ENCODE data around the gene RHO. TPM values are rescaled to one million over a fixed set of nuclear protein-coding genes. Genes with fewer than 3 reads are reported as not detected.

Gene RHO
- total RNA-seq, 1 experiment from 2014 or later, result not detected

GRCh38 chr3:129507181-129507831 is 21.1 kb upstream of the RHO start:
- ChIA-PET RAD21 (ENCODE audit: low non-redundant PET in 1 of 2, low total read pairs in 2 of 2, uncharacterized antibody in 2 of 2, unreplicated experiment in 2 of 2) (no interaction called here), CTCF (no interaction called here), POLR2A (no interaction called here)
- Histone ChIP-seq H3K36me3 (ENCODE audit: control insufficient read depth in 1 of 2, insufficient read depth in 2 of 2, low read length in 2 of 2) (no peaks in the 10 kb centered on the region), H3K9me2 (ENCODE audit: insufficient read depth) (no peaks in the 10 kb centered on the region), H3K4me3 (replicated peaks in 1 of 2; ENCODE audit: low read depth in 1 of 2, low read length in 2 of 2) (no peak overlapping the region), H3K9ac (ENCODE audit: low read length) (no peak overlapping the region), H3K27me3 (ENCODE audit: insufficient read depth, low read length) (no peaks in the 10 kb centered on the region), H4K20me1 (ENCODE audit: insufficient read depth) (no peaks in the 10 kb centered on the region), H3K4me2 (ENCODE audit: low read length) (no peak overlapping the region), H3K9me3 (ENCODE audit: control insufficient read depth in 1 of 2, insufficient read depth in 1 of 2, low read depth in 1 of 2, low read length in 2 of 2) (no peaks in the 10 kb centered on the region), H3K4me1 (ENCODE audit: control insufficient read depth in 1 of 2, insufficient read depth in 2 of 2, low read length in 2 of 2) (no peaks in the 10 kb centered on the region), H3K27ac (ENCODE audit: low read depth, low read length) (no peak overlapping the region), H3K79me2 (ENCODE audit: insufficient read depth, low read length) (no peaks in the 10 kb centered on the region), H2AFZ (ENCODE audit: low read depth, low read length, poor library complexity, severe bottlenecking) (no peak overlapping the region)
- DNase-seq (ENCODE audit: low read depth, low spot score), result no peak
- no peak for TF ChIP-seq CEBPB (IDR thresholded peaks at IDR 0.05; ENCODE audit: low read depth)
- TF ChIP-seq, protein P1, sequence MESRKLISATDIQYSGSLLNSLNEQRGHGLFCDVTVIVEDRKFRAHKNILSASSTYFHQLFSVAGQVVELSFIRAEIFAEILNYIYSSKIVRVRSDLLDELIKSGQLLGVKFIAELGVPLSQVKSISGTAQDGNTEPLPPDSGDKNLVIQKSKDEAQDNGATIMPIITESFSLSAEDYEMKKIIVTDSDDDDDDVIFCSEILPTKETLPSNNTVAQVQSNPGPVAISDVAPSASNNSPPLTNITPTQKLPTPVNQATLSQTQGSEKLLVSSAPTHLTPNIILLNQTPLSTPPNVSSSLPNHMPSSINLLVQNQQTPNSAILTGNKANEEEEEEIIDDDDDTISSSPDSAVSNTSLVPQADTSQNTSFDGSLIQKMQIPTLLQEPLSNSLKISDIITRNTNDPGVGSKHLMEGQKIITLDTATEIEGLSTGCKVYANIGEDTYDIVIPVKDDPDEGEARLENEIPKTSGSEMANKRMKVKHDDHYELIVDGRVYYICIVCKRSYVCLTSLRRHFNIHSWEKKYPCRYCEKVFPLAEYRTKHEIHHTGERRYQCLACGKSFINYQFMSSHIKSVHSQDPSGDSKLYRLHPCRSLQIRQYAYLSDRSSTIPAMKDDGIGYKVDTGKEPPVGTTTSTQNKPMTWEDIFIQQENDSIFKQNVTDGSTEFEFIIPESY (IDR thresholded peaks at IDR 0.05; ENCODE audit: extremely low read depth, insufficient replicate concordance, low read length), result no peak
- TF ChIP-seq REST (IDR thresholded peaks at IDR 0.05; ENCODE audit: low read depth), result no peak
- TF ChIP-seq YY1 (IDR thresholded peaks at IDR 0.05; ENCODE audit: extremely low read depth, insufficient replicate concordance, low read depth, low read length), result no peak
- TF ChIP-seq ATF3 (IDR thresholded peaks at IDR 0.05), result no peak
- no peak for TF ChIP-seq ZNF274 (IDR thresholded peaks at IDR 0.05; ENCODE audit: low read depth, low read length)
- TF ChIP-seq JUND (IDR thresholded peaks at IDR 0.05), result no peak
- no peak for TF ChIP-seq TCF7L2 (IDR thresholded peaks at IDR 0.05; ENCODE audit: borderline replicate concordance, extremely low read depth, insufficient read depth, insufficient read length)
- TF ChIP-seq SRF (IDR thresholded peaks at IDR 0.05; ENCODE audit: low read depth), result no peak
- TF ChIP-seq FOSL1 (IDR thresholded peaks at IDR 0.05; ENCODE audit: low read depth), result no peak
- ATAC-seq, result no peak
- intact Hi-C loops (cut with micrococcal nuclease), result no loop called here
- BruUV-seq (replicated peaks), result no TSS peak

Data from HCT116 (cell line).